ENCODE results near the gene DNAJC7. TPM values are rescaled to one million over a fixed set of nuclear protein-coding genes. Genes with fewer than 3 reads are reported as not detected.

The DNAJC7 gene
- total RNA-seq, 6 donors from 2014 or later, result 53.2 to 109 (median 73.5) TPM

DNA sequence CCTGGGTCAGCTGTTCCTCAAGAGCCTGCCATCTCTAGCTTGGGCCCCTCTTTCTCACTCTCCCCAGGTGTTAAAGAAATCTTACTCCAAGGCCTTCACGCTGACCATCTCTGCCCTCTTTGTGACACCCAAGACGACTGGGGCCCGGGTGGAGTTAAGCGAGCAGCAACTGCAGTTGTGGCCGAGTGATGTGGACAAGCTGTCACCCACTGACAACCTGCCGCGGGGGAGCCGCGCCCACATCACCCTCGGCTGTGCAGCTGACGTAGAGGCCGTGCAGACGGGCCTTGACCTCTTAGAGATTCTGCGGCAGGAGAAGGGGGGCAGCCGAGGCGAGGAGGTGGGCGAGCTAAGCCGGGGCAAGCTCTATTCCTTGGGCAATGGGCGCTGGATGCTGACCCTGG lies 43.8 kb downstream of the DNAJC7 start:
- H3K9me3 ChIP-seq, result no peaks in the 10 kb centered on the region
- no peak overlapping the region for H3K4me3 ChIP-seq
- TF ChIP-seq POLR2AphosphoS5 (IDR thresholded peaks at IDR 0.05) (no peak), EP300 (IDR thresholded peaks at IDR 0.05) (no peak), POLR2A (IDR thresholded peaks at IDR 0.05) (no peak)
- TF ChIP-seq, protein P1, sequence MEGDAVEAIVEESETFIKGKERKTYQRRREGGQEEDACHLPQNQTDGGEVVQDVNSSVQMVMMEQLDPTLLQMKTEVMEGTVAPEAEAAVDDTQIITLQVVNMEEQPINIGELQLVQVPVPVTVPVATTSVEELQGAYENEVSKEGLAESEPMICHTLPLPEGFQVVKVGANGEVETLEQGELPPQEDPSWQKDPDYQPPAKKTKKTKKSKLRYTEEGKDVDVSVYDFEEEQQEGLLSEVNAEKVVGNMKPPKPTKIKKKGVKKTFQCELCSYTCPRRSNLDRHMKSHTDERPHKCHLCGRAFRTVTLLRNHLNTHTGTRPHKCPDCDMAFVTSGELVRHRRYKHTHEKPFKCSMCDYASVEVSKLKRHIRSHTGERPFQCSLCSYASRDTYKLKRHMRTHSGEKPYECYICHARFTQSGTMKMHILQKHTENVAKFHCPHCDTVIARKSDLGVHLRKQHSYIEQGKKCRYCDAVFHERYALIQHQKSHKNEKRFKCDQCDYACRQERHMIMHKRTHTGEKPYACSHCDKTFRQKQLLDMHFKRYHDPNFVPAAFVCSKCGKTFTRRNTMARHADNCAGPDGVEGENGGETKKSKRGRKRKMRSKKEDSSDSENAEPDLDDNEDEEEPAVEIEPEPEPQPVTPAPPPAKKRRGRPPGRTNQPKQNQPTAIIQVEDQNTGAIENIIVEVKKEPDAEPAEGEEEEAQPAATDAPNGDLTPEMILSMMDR (IDR thresholded peaks at IDR 0.05), result no peak
- H3K4me1 ChIP-seq, result peaks cover 9 to 23% (median 15%) of the 10 kb centered on the region in 4 donors
- no peak for ATAC-seq (ENCODE audit: low FRiP score in 2 of 2)
- peaks cover 13 to 88% (median 69%) of the 10 kb centered on the region in 4 donors for H3K36me3 ChIP-seq
- no peaks in the 10 kb centered on the region for H3K27me3 ChIP-seq
- peak overlapping the region; percentile 8 to 53 (median 32) for H3K27ac ChIP-seq
- peak in 1 of 2 donors; percentile 70 for DNase-seq
- 73 to 78% methylated on average over 14 to 19 of the region's 19 CpGs for WGBS, 2 donors

GRCh38 chr17:41972571-41973407 lies 44.5 kb downstream of the DNAJC7 start:
- Histone ChIP-seq H3K9me3 (no peaks in the 10 kb centered on the region), H3K4me1 (peaks cover 12 to 30% (median 20%) of the 10 kb centered on the region in 4 donors), H3K4me3 (no peak overlapping the region), H3K27ac (peak overlapping the region; percentile 8 to 53 (median 32)), H3K36me3 (peaks cover 13 to 86% (median 65%) of the 10 kb centered on the region in 4 donors), H3K27me3 (no peaks in the 10 kb centered on the region)
- DNase-seq (peak in 1 of 2 donors; percentile 67), ATAC-seq (ENCODE audit: low FRiP score in 2 of 2) (peak in 1 of 2 donors; percentile 7)
- WGBS, 2 donors, result 56 to 74% methylated on average over 18 to 22 of the region's 22 CpGs
- TF ChIP-seq POLR2AphosphoS5 (IDR thresholded peaks at IDR 0.05) (peak in 1 of 2 donors; percentile 31), POLR2A (IDR thresholded peaks at IDR 0.05) (no peak)

GRCh38 chr17:41971721-41972523 lies 45.3 kb downstream of the DNAJC7 start:
- H3K4me1 ChIP-seq, result peaks cover 18 to 37% (median 26%) of the 10 kb centered on the region in 4 donors
- no peak for DNase-seq

DNA sequence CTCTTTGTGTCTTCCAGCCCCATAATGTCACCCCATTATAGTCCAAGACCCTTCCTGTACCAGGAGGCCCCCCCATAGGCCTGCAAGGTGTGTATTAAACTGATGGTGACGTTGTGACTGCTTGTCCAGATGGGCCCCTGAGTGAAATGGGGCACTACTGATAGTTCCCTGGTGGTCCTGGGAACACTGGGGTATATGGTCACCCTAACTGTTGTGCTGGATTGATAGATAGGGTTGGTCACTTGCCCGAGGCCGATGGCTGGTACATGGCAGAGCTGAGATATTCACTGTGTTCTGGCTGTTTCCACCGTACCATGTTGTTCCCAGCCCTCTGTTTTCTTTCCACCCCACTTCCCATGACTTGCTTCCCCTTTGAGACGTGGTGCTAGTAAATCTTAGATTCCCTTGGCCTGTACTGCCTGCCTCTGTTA lies 46.3 kb downstream of the DNAJC7 start:
- Histone ChIP-seq H3K4me3 (no peak overlapping the region), H3K36me3 (peaks cover 4 to 67% (median 47%) of the 10 kb centered on the region in 4 donors), H3K9me3 (no peaks in the 10 kb centered on the region), H3K4me1 (peaks cover 19 to 42% (median 31%) of the 10 kb centered on the region in 4 donors), H3K27ac (no peak overlapping the region), H3K27me3 (no peaks in the 10 kb centered on the region)
- TF ChIP-seq POLR2AphosphoS5 (IDR thresholded peaks at IDR 0.05) (no peak), POLR2A (IDR thresholded peaks at IDR 0.05) (no peak), EP300 (IDR thresholded peaks at IDR 0.05) (no peak)
- 73 to 79% methylated on average over 5 of the region's 5 CpGs for WGBS, 2 donors
- DNase-seq (no peak), ATAC-seq (ENCODE audit: low FRiP score in 2 of 2) (no peak)

More at GRCh38 chr17:41971721-41972523, 45.3 kb downstream of the DNAJC7 start:
- no peak for ATAC-seq (ENCODE audit: low FRiP score in 2 of 2)
- 82 to 89% methylated on average over 11 to 18 of the region's 18 CpGs for WGBS, 2 donors
- no peak overlapping the region for H3K27ac ChIP-seq
- H3K9me3 ChIP-seq, result no peaks in the 10 kb centered on the region
- H3K27me3 ChIP-seq, result no peaks in the 10 kb centered on the region
- H3K36me3 ChIP-seq, result peaks cover 9 to 77% (median 57%) of the 10 kb centered on the region in 4 donors
- no peak for TF ChIP-seq POLR2A (IDR thresholded peaks at IDR 0.05)
- TF ChIP-seq, protein P1 (IDR thresholded peaks at IDR 0.05), result no peak
- TF ChIP-seq POLR2AphosphoS5 (IDR thresholded peaks at IDR 0.05), result no peak
- no peak for TF ChIP-seq EP300 (IDR thresholded peaks at IDR 0.05)
- H3K4me3 ChIP-seq, result no peak overlapping the region

DNA sequence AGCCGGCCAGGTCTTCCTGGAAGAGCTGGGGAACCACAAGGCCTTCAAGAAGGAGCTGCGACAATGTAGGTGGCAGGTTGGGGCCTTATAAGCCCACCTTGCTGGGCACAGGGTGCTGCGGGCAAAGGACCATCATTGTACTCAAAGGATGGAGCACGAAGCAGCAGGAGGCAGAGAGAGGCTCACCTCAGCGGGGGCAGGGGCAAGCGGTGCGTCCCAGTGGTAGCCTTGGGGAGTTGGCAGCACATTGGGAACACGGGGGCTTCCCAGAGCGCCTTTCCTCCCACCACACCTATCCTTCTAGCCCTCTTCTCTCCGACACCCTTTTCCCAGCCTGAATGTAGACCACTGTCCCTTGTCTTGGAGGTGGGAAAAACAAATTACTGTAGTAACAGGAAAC lies 48.6 kb downstream of the DNAJC7 start:
- peaks cover 4 to 45% (median 28%) of the 10 kb centered on the region in 4 donors for H3K36me3 ChIP-seq
- no peak for TF ChIP-seq POLR2AphosphoS5 (IDR thresholded peaks at IDR 0.05)
- no peak for TF ChIP-seq EP300 (IDR thresholded peaks at IDR 0.05)
- no peak for TF ChIP-seq POLR2A (IDR thresholded peaks at IDR 0.05)
- TF ChIP-seq, protein P1 (IDR thresholded peaks at IDR 0.05), result no peak
- 96 to 100% methylated on average over 9 to 10 of the region's 10 CpGs for WGBS, 2 donors
- no peaks in the 10 kb centered on the region for H3K27me3 ChIP-seq
- no peak overlapping the region for H3K27ac ChIP-seq
- DNase-seq (peak in 1 of 2 donors; percentile 58), ATAC-seq (ENCODE audit: low FRiP score in 2 of 2) (no peak)
- no peak overlapping the region for H3K4me3 ChIP-seq
- H3K4me1 ChIP-seq, result peaks cover 26 to 52% (median 39%) of the 10 kb centered on the region in 4 donors
- no peaks in the 10 kb centered on the region for H3K9me3 ChIP-seq

All from upper lobe of left lung (tissue), 6 donors.